Hepatocyte (in vitro differentiated cells): ENCODE measurements around the gene CDK18. TPM values are rescaled to one million over a fixed set of nuclear protein-coding genes. Genes with fewer than 3 reads are reported as not detected.

ENCODE experiments used
- DNase-seq: peaks from one replicate; pipeline ENCODE4 v3.0.0-alpha.2; 2016; ENCODE audit warnings: low spot score
- H2AFZ ChIP-seq: fragments of 200-600 bp; sonication (generic); 2 replicates; pipeline ENCODE4 v1.6.0; 2016; ENCODE audit warnings: antibody characterized with exemption, mild to moderate bottlenecking
- H3K27ac ChIP-seq: fragments of 200-600 bp; sonication (generic); 2 replicates; pipeline ENCODE4 v1.5.1; 2016; ENCODE audit warnings: mild to moderate bottlenecking
- H3K27me3 ChIP-seq: fragments of 200-600 bp; sonication (generic); 2 replicates; pipeline ENCODE4 v1.6.1; 2016
- H3K36me3 ChIP-seq: fragments of 200-600 bp; sonication (generic); replicated peaks from 2 replicates; pipeline ENCODE4 v1.5.1; 2016; ENCODE audit warnings: low read depth; ENCODE audit not compliant: insufficient read depth
- H3K4me1 ChIP-seq: fragments of 200-600 bp; sonication (generic); 2 replicates; pipeline ENCODE4 v1.5.1; 2016; ENCODE audit warnings: mild to moderate bottlenecking, moderate library complexity; ENCODE audit not compliant: insufficient read depth
- H3K4me2 ChIP-seq: fragments of 200-600 bp; sonication (generic); 2 replicates; pipeline ENCODE4 v1.6.0; 2016
- H3K4me3 ChIP-seq: fragments of 200-600 bp; sonication (generic); 2 replicates; pipeline ENCODE4 v1.5.1; 2016; ENCODE audit warnings: mild to moderate bottlenecking
- H3K79me2 ChIP-seq: fragments of 200-600 bp; sonication (generic); 2 replicates; pipeline ENCODE4 v1.6.0; 2017; ENCODE audit warnings: mild to moderate bottlenecking
- H3K9me2 ChIP-seq: fragments of 200-600 bp; sonication (generic); replicated peaks from 2 replicates; pipeline ENCODE4 v1.6.0; 2017; ENCODE audit warnings: mild to moderate bottlenecking; ENCODE audit not compliant: insufficient read depth
- H3K9me3 ChIP-seq: fragments of 200-600 bp; sonication (generic); 2 replicates; pipeline ENCODE4 v1.5.1; 2016; ENCODE audit warnings: low read depth, mild to moderate bottlenecking
- H4K20me1 ChIP-seq: fragments of 200-600 bp; sonication (generic); 2 replicates; pipeline ENCODE4 v1.6.0; 2016; ENCODE audit warnings: mild to moderate bottlenecking; ENCODE audit not compliant: insufficient read depth, poor library complexity, severe bottlenecking
- EZH2 ChIP-seq: fragments of 200-600 bp; sonication (generic); IDR thresholded peaks from 2 replicates; pipeline ENCODE4 v1.6.1; 2016; ENCODE audit warnings: antibody characterized with exemption, mild to moderate bottlenecking, borderline replicate concordance
- EZH2phosphoT487 ChIP-seq: fragments of 200-600 bp; sonication (generic); IDR thresholded peaks from one replicate; pipeline ENCODE4 v1.6.1; 2018; ENCODE audit warnings: antibody characterized with exemption, mild to moderate bottlenecking, low read depth, moderate library complexity; ENCODE audit not compliant: unreplicated experiment, severe bottlenecking
- WGBS: methylation state at CpG from one replicate; pipeline ENCODE4 v1.1.6; 2016; ENCODE audit warnings: low lambda C conversion rate; ENCODE audit errors: missing lambda C conversion rate; 5-methylcytosine and 5-hydroxymethylcytosine counted together
- polyA plus RNA-seq: library from polyadenylated mRNA; unstranded; fragments of >200 nt; fragmentation: Nextera tagmentation; extraction: Ambion mirVana; gene quantifications from 2 replicates; pipeline ENCODE4 v1.2.1, GENCODE V29; 2016
- total RNA-seq: library from RNA; depleted of rRNA; stranded (reverse); fragments of >200 nt; gene quantifications from 2 replicates; pipeline ENCODE4 v1.2.3, GENCODE V29; 2014
- TF ChIP-seq, protein P1 (sequence below): fragments of 200-600 bp; sonication (generic); IDR thresholded peaks from 2 replicates; pipeline ENCODE4 v1.5.1; 2016; ENCODE audit warnings: antibody characterized with exemption, mild to moderate bottlenecking; ENCODE audit not compliant: poor library complexity

The CDK18 gene
- total and polyA plus RNA-seq, 2 experiments from 2014 or later, result 8.0 to 16.7 TPM

DNA sequence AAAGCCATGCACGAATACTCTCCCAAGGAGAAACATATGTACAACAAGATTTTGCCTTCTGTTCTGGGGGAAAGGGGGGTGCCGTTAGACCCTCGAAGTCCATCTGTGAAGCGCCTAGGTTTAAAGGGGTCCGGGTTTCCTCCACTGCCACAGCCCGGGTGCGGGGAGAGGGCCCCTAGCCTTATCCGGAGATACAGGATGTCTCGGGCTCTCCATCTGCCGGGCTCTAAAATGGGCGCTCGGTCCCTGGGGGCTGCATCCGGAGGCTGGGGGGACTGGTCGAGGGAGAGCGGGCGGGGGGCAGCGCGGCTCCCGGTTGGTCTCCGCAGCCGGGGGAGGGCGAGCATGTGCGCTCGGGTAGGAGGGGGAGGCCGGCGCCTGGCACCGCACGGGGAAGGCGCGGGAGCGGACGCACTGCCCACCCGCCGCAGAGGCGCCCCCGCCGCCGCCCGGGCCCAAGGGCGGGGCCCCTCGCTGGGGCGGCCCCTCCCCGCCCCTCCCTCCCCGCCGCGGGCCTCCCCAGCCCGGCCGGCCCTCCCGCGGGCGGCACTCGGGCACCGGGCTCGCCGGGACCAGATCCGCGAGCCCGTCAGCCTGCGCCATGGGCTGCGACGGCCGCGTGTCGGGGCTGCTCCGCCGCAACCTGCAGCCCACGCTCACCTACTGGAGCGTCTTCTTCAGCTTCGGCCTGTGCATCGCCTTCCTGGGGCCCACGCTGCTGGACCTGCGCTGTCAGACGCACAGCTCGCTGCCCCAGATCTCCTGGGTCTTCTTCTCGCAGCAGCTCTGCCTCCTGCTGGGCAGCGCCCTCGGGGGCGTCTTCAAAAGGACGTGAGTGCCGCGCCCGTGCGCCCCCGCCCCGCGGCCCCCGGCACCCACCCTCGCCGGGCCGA, 64.2 kb downstream of the CDK18 start:
- peaks cover 60% of the 10 kb centered on the region for H3K27me3 ChIP-seq
- no peaks in the 10 kb centered on the region for H3K9me3 ChIP-seq
- H4K20me1 ChIP-seq, result no peaks in the 10 kb centered on the region
- peak overlapping the region; percentile 88 for H3K4me2 ChIP-seq
- TF ChIP-seq, protein P1, sequence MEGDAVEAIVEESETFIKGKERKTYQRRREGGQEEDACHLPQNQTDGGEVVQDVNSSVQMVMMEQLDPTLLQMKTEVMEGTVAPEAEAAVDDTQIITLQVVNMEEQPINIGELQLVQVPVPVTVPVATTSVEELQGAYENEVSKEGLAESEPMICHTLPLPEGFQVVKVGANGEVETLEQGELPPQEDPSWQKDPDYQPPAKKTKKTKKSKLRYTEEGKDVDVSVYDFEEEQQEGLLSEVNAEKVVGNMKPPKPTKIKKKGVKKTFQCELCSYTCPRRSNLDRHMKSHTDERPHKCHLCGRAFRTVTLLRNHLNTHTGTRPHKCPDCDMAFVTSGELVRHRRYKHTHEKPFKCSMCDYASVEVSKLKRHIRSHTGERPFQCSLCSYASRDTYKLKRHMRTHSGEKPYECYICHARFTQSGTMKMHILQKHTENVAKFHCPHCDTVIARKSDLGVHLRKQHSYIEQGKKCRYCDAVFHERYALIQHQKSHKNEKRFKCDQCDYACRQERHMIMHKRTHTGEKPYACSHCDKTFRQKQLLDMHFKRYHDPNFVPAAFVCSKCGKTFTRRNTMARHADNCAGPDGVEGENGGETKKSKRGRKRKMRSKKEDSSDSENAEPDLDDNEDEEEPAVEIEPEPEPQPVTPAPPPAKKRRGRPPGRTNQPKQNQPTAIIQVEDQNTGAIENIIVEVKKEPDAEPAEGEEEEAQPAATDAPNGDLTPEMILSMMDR, result peak; percentile 24
- TF ChIP-seq EZH2, result peak; percentile 1
- no peak for TF ChIP-seq EZH2phosphoT487
- no peak overlapping the region for H2AFZ ChIP-seq
- H3K4me3 ChIP-seq, result no peak overlapping the region
- no peaks in the 10 kb centered on the region for H3K9me2 ChIP-seq
- no peak overlapping the region for H3K27ac ChIP-seq
- H3K79me2 ChIP-seq, result no peaks in the 10 kb centered on the region
- peak; percentile 48 for DNase-seq
- WGBS, result 23% methylated on average over 27 of the region's 90 CpGs
- H3K36me3 ChIP-seq, result no peaks in the 10 kb centered on the region
- no peaks in the 10 kb centered on the region for H3K4me1 ChIP-seq

DNA sequence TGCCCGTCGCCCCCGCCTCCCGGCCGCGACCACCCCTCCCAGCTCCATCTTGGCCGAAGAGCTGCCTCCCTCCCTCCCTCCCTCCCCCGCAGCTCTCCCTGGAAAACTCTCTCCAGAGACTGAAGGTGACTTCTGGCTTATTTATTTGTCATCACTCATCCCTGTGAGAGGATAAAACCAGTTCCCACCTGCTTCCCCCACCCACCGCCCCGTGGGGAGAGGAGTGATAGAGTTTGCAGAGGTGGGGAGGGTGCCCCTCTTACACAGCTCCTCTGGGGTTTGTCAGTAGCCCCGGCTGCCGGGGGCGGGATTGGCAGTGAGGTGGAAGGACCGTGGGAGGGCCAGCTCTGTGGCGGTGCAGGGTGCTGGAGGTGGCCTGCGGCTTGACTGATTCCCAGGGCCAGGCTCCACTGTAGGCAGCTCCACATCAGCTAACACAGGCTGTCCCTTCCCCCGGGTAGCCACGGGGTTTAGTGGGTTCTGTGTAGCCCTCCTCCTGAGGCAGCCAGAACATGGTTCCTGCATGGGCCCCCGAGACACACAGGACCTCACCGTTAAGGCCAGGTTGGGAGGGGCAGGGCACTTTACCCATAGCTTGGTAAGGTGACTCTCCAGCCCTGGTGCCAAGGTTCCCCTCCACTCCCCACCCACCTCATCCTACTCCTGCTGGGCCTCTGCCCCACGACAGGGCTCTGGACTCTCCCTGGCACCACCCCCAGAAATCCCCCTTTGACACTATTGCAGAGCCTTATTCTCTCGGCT, 65.1 kb downstream of the CDK18 start:
- Histone ChIP-seq H4K20me1 (no peaks in the 10 kb centered on the region), H3K4me1 (no peaks in the 10 kb centered on the region), H2AFZ (no peak overlapping the region), H3K4me3 (no peak overlapping the region), H3K4me2 (peak overlapping the region; percentile 88), H3K9me3 (no peaks in the 10 kb centered on the region), H3K9me2 (no peaks in the 10 kb centered on the region), H3K27me3 (peaks cover 63% of the 10 kb centered on the region), H3K27ac (no peak overlapping the region), H3K79me2 (no peaks in the 10 kb centered on the region), H3K36me3 (no peaks in the 10 kb centered on the region)
- TF ChIP-seq, protein P1, result no peak
- peak; percentile 48 for TF ChIP-seq EZH2
- 42% methylated on average over 14 of the region's 22 CpGs for WGBS
- DNase-seq, result no peak

DNA sequence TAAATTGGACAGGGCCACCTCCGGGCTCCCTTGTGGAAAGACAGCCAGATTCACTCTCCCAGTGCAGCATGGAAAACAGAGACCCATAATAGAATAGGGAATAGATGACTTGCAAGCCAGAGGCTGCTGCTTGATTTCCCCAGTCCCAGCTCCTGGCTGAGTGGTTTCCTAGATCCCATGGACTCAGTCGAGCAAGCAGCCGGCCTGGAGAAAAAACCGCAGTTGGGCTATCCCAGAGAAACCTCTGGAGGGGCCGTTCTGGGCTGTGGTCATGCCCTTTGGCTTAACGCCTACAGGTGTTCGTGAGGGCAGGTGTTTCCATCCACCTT, 65.7 kb downstream of the CDK18 start:
- H3K27ac ChIP-seq, result no peak overlapping the region
- 83% methylated on average over 7 of the region's 7 CpGs for WGBS

More for the DNA sequence above, 65.7 kb downstream of the CDK18 start:
- Histone ChIP-seq H2AFZ (no peak overlapping the region), H3K9me2 (no peaks in the 10 kb centered on the region), H3K27me3 (peaks cover 64% of the 10 kb centered on the region), H3K4me2 (no peak overlapping the region), H3K4me3 (no peak overlapping the region), H3K36me3 (no peaks in the 10 kb centered on the region), H3K4me1 (no peaks in the 10 kb centered on the region), H3K9me3 (no peaks in the 10 kb centered on the region), H4K20me1 (no peaks in the 10 kb centered on the region), H3K79me2 (no peaks in the 10 kb centered on the region)
- DNase-seq, result no peak
- TF ChIP-seq, protein P1, result no peak
- no peak for TF ChIP-seq EZH2phosphoT487
- TF ChIP-seq EZH2, result no peak
